HG02943 (cell line): ENCODE measurements around the gene ZNF669.

Experiments
- ATAC-seq: cut with Tn5 transposase; IDR thresholded peaks from one replicate; pipeline ENCODE4 v1.9.1; 2021; ENCODE audit warnings: mild to moderate bottlenecking, low read depth, moderate library complexity; ENCODE audit not compliant: unreplicated experiment

The ZNF669 gene

GRCh38 chr1:247111700-247112478, 7.7 kb upstream of the ZNF669 start:
- no peak for ATAC-seq

GRCh38 chr1:247111259-247111699, 7.1 kb upstream of the ZNF669 start:
- ATAC-seq: no peak

GRCh38 chr1:247110627-247111258, 6.6 kb upstream of the ZNF669 start:
- ATAC-seq: no peak

- no peak for ATAC-seq
Measured at GRCh38 chr1:247107694-247108093, 3.5 kb upstream of the ZNF669 start.

GRCh38 chr1:247105966-247106365, 1.8 kb upstream of the ZNF669 start:
- ATAC-seq: no peak

GRCh38 chr1:247104965-247105364, 809 bp upstream of the ZNF669 start:
- no peak for ATAC-seq

- ATAC-seq: no peak
Measured at GRCh38 chr1:247102381-247102780, 1.8 kb downstream of the ZNF669 start.

GRCh38 chr1:247100676-247101279, 3.4 kb downstream of the ZNF669 start:
- ATAC-seq: no peak

- no peak for ATAC-seq
Measured at GRCh38 chr1:247096958-247097357, 7.2 kb downstream of the ZNF669 start.

- no peak for ATAC-seq
Measured at GRCh38 chr1:247096544-247096943, 7.6 kb downstream of the ZNF669 start.

GRCh38 chr1:247096112-247096511, 8.0 kb downstream of the ZNF669 start:
- ATAC-seq: no peak

GRCh38 chr1:247090455-247090854, 13.7 kb downstream of the ZNF669 start:
- ATAC-seq: no peak

GRCh38 chr1:247089616-247090375, 14.4 kb downstream of the ZNF669 start:
- no peak for ATAC-seq

GRCh38 chr1:247088967-247089366, 15.2 kb downstream of the ZNF669 start:
- ATAC-seq: no peak

GRCh38 chr1:247087256-247087655, 16.9 kb downstream of the ZNF669 start:
- no peak for ATAC-seq

- ATAC-seq: no peak
Measured at GRCh38 chr1:247085310-247085709, 18.8 kb downstream of the ZNF669 start.

- ATAC-seq: no peak
Measured at GRCh38 chr1:247084771-247085170, 19.4 kb downstream of the ZNF669 start.

- ATAC-seq: no peak
Measured at GRCh38 chr1:247079141-247079874, 24.8 kb downstream of the ZNF669 start.

- peak; percentile 99 for ATAC-seq
Measured at GRCh38 chr1:247078258-247079140, 25.7 kb downstream of the ZNF669 start, which contains the start of gene ZNF670. ZNF670 (minus strand) TSS chr1:247078811; CDS start chr1:247078596, 215 bp downstream.
